DMS79 (cell line): ENCODE measurements around the gene ARHGEF35.
"Not testable (repeated sequence)": the region's sequence is repeated elsewhere in the genome, so short reads cannot be mapped to it uniquely, and the experiment has no call there.

Experiments
- DNase-seq: peaks from one replicate; lab custom pipeline; 2025; lab: John Stamatoyannopoulos, UW

The ARHGEF35 gene

DNA sequence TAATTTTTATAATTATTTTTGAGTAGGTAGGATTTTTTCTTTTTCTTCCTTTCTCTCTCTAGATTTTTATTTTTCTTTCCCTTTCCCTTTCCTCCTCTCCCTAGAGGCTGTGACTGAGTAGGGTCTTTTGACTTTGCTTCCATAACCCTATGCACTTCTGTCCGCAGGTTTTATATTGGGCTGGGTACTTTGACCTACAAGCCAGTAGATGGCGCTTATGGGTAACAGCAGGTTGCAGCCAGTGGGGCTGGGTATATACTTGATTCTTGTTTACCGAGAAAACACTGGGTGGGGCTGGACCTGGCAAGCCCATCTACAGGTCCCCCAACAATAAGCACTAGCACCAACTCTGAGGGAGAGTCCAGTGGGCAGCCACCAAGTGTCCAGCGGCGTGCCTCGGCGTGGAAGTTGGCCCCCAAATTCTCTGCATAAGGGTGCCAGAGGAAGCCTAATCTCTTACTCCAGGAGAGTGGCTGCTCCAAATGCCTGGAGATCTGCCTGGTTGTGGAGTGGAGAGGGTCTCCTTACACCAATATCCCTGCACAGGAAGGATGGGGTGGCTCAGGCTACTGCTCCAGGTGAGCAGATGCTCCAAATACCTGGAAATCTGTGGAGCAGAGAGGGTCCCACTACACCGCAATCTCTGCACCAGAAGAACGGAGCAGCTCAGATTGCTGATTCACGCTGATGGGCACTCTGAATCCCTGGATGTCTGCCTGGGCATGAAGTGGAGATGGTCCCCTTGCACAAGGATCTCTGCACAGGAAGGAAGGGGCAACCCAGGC, 17.1 kb downstream of the ARHGEF35 start:
- not testable (repeated sequence) for DNase-seq

DNA sequence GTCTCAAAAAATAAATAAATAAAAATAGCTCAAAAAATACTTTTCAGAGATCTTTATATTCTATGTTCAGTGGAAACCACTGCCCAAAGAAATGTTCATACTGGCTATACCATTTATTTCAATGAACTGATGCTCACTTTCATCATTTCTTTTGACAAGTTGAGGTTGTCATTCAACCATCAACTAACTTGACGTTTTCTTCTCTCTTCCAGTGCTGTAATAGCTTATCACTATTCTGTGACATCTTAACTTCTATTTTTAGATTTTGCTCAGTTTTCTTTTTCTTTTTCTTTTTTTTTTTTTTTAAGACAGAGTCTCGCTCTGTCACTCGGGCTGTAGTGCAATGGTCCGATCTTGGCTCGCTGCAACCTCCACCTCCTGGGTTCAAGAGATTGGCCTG, 21.0 kb downstream of the ARHGEF35 start:
- no peak for DNase-seq

DNA sequence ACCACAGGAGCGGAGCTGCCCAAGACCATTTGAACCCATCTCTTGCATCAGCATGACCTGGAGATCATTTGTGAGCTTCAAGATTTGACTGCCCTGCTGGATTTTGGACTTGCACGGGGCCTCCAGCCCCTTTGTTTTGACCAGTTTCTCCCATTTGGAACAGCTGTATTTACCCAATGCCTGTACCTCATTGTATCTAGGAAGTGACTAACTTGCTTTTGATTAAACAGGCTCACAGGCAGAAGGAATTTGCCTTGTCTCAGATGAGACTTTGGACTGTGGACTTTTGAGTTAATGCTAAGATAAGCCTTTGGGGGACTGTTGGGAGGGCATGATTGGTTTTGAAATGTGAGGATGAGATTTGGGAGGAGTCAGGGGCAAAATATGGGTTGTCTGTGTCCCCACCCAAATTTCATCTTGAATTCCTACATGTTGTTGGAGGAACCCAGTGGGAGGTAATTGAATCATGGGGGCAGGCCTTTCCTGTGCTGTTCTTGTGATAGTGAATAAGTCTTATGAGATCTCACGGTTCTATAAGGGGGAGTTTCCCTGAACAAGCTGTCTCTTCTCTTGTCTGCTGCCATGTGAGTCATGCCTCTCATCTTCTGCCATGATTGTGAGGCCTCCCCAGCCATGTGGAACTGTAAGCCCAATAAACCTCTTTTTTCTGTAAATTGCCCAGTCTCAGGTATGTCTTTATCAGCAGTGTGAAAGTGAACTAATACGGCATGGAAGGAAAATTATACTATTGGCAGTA, 23.9 kb downstream of the ARHGEF35 start:
- not testable (repeated sequence) for DNase-seq

DNA sequence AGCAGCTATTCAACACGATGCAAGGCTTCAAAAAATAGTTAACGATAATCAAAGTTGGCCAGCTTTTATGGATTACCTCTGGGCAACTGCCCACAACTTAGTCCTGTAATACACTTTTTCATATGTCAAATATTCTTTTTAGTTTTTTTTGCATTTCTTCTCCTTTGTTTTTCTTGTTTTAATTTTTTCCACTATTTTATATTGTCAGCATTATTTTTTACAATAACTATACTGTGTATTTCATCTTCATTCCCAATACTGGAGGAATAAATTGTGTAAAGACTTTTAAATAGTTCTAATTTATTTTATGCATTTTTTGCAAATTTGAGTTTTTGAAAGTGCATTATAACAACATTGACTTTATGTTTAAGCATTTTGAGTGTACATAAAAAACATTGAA, 30.8 kb downstream of the ARHGEF35 start:
- DNase-seq = no peak

DNA sequence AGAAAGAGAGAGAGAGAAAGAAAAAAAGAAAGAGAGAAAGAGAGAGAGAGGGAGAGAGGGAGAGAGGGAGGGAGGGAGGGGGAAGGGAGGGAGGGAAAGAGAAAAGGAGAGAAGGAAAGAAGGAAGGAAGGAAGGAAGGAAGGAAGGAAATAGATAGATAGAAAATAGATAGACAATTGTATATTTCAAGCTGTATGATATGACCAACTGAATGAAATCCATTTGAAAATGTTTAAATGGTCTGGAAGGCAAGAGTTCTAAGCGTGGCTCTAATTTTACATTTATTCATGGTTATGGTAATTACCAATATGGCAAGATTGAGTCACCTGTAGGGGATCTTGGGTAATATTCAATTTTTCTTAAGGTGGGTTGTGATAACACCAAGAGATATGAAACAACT, 36.8 kb downstream of the ARHGEF35 start:
- DNase-seq = no peak

DNA sequence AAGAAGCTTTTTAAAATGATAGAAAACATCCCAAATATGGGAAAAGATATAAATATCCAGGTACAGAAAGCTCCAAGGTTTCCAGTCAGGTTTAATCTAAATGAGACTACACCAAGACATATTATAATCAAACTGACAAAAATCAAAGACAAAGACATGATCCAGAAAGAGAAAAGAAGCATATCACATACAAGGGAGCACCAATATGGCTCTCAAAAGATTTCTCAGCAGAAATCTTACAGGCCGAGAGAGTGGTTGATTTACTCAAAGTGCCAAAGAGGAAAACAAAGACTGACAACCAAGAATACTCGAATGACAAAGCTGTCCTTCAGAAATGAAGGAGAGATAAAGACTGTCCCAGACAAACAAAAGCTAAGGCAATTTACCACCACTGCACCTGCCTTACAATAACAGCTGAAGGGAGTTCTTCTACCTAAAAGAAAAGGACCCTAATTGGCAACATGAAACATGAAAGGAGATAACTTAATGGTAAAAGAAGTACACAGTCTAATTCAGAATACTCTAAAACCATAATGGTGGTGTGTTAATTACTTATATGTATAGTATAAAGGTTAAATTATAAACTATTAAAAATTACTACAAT, 47.3 kb downstream of the ARHGEF35 start:
- no peak for DNase-seq

DNA sequence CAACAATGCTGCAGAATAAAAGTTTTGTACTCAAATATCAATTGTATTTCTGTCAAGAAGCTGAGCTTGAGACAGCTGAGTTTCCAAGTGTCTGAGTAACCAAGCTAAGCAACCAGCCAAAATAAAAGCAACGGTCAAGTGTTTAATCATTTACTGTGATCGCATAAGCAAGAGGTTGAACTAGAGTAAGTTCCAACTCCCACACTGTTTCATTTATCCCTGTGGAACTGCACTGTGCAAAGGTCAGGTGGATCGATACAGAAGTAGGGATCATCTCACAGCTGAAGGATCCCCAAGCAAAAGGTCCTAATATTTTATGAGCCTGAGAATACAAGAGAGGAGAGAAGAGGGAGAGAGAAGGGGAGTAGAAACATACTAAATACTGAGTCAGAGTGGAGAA, 51.2 kb downstream of the ARHGEF35 start:
- DNase-seq = no peak

DNA sequence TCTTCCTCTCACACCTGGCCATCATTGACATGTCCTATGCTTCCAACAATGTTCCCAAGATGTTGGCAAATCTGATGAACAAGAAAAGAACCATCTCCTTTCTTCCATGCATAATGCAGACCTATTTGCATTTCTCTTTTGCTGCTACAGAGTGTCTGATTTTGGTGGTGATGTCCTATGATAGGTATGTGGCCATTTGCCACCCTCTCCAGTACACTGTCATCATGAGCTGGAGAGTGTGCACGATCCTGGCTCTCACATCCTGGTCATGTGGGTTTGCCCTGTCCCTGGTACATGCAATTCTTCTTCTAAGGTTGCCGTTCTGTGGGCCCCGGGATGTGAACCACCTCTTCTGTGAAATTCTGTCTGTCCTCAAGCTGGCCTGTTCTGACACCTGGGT, 53.4 kb downstream of the ARHGEF35 start:
- no peak for DNase-seq

DNA sequence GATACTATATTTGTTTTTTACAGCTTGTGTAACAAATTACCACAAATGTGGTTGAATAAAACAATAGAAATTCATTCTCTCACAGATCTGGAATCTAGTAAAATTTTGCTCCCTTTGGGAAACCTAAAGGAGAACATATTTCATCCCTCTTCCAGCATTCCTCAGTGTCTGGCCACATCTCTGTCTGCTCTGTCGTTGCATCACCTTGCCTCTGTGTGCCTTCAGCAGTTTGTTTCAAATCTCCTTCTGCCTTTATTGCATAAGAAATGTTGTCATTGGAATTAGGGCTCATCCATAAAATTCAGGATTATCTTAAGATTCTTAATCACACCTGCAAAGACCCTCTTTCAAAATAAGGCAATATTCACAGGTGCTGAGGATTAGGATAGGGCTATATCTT, 58.1 kb downstream of the ARHGEF35 start:
- DNase-seq = no peak
